K562 (cell line): ENCODE results near the gene HAVCR1. TPM values are rescaled to one million over a fixed set of nuclear protein-coding genes. Genes with fewer than 3 reads are reported as not detected.

ENCODE experiments used
- ATAC-seq: fragments of 200-7000 bp; cut with Tn5 transposase; 3 replicates; pipeline ENCODE4 v1.9.1; 2020; ENCODE audit warnings: moderate library complexity
- BruUV-seq: library from RNA; stranded (reverse); fragments of 400-500 nt; replicated peaks from 2 replicates; lab custom pipeline; 2021; lab: Mats Ljungman, UMichigan
- CTCF ChIA-PET: fragments of 300-600 bp; formaldehyde crosslinking; extraction: SDS; loops from one replicate; lab custom pipeline; 2021; ENCODE audit warnings: low intra/inter-chr PET ratio; lab: Yijun Ruan, JAX
- POLR2A ChIA-PET: fragments of 300-600, 350-650 bp; sonication (Branson Sonifier 250); formaldehyde crosslinking; extraction: SDS; loops from one replicate; lab custom pipeline; 2021; ENCODE audit warnings: antibody characterized with exemption, inconsistent platforms; lab: Yijun Ruan, JAX
- DNase-seq, 4 experiments: peaks; one replicate each; pipeline versions ENCODE4 v3.0.0 to v3.0.0-alpha.2; 2011 to 2018; ENCODE audit warnings: low spot score in 3 of 4, mixed read lengths in 3 of 4; ENCODE audit errors: extremely low read depth in 1 of 4
- FAIRE-seq: peaks from 2 replicates; lab custom pipeline; 2011; peaks lifted over from hg19 to GRCh38; lab: Jason Lieb, UNC
- H2AFZ ChIP-seq: 2 replicates; pipeline ENCODE4 v1.6.0; 2011; ENCODE audit warnings: low read depth, low read length, control low read depth, inconsistent platforms
- H3K27ac ChIP-seq: fragments of 200-600 bp; 3 replicates; pipeline ENCODE4 v1.8.0; 2011; ENCODE audit warnings: low read depth, mild to moderate bottlenecking, control low read depth, inconsistent platforms, low read length, moderate library complexity, mixed read lengths; ENCODE audit errors: extremely low read depth
- H3K27me3 ChIP-seq, 2 experiments: fragments of 300-600 bp in 1 of 2; 2 replicates in 1 of 2; 3 replicates in 1 of 2; pipeline versions ENCODE4 v1.6.0 to v1.8.0; 2011; ENCODE audit warnings: inconsistent platforms in 2 of 2, low read length in 2 of 2, mild to moderate bottlenecking in 1 of 2, mixed read lengths in 1 of 2, moderate library complexity in 1 of 2; ENCODE audit not compliant: control insufficient read depth in 2 of 2, insufficient read depth in 2 of 2
- H3K36me3 ChIP-seq: fragments of 300-600 bp; 3 replicates; pipeline ENCODE4 v1.8.0; 2011; ENCODE audit warnings: mild to moderate bottlenecking, low read length, inconsistent platforms; ENCODE audit not compliant: control insufficient read depth, insufficient read depth
- H3K4me1 ChIP-seq, 2 experiments: fragments of 200-600 bp in 1 of 2; replicated peaks in 1 of 2; 2 replicates in 1 of 2; 3 replicates in 1 of 2; pipeline versions ENCODE4 v1.5.1 to v1.8.0; 2011; ENCODE audit warnings: inconsistent platforms in 2 of 2, low read length in 2 of 2, mild to moderate bottlenecking in 1 of 2, mixed read lengths in 1 of 2, moderate library complexity in 1 of 2; ENCODE audit not compliant: control insufficient read depth in 2 of 2, insufficient read depth in 2 of 2
- H3K4me2 ChIP-seq: 2 replicates; pipeline ENCODE4 v1.6.1; 2011; ENCODE audit warnings: low read length, control low read depth, inconsistent platforms, mixed read lengths; ENCODE audit not compliant: insufficient read depth
- H3K4me3 ChIP-seq: fragments of 200-600 bp; sonication (generic), shearing (Covaris generic); 2 replicates; pipeline ENCODE4 v1.5.1; 2016; ENCODE audit warnings: control low read depth, inconsistent platforms
- H3K79me2 ChIP-seq: fragments of 200-600 bp; 3 replicates; pipeline ENCODE4 v1.8.0; 2011; ENCODE audit warnings: low read length, inconsistent platforms; ENCODE audit not compliant: control insufficient read depth, insufficient read depth
- H3K9ac ChIP-seq, 2 experiments: 2 replicates each; pipeline versions ENCODE4 v1.6.0 to v1.6.1; 2011; ENCODE audit warnings: low read depth in 2 of 2, low read length in 2 of 2, control low read depth in 1 of 2, inconsistent platforms in 1 of 2, mild to moderate bottlenecking in 1 of 2, mixed read lengths in 1 of 2; ENCODE audit not compliant: insufficient read depth in 1 of 2
- H3K9me1 ChIP-seq: one replicate; pipeline ENCODE4 v1.6.0; 2011; ENCODE audit warnings: inconsistent platforms, mild to moderate bottlenecking, low read length, moderate library complexity; ENCODE audit not compliant: control insufficient read depth, insufficient read depth
- H3K9me3 ChIP-seq: replicated peaks from 2 replicates; pipeline ENCODE4 v1.5.1; 2011; ENCODE audit warnings: low read depth, low read length, inconsistent platforms; ENCODE audit not compliant: control insufficient read depth, insufficient read depth
- H4K20me1 ChIP-seq: replicated peaks from 2 replicates; pipeline ENCODE4 v1.6.1; 2011; ENCODE audit warnings: low read length, inconsistent platforms, mixed read lengths; ENCODE audit not compliant: control insufficient read depth, insufficient read depth
- ELF4 ChIP-seq: fragments of 450-650 bp; formaldehyde crosslinking; IDR thresholded peaks from 2 replicates; pipeline ENCODE4 v1.4.0; 2022; ENCODE audit warnings: missing genetic modification characterization
- HMGN3 ChIP-seq: IDR thresholded peaks from 2 replicates; pipeline ENCODE4 v1.6.1; 2011; ENCODE audit warnings: borderline replicate concordance, low read depth, mild to moderate bottlenecking, mixed read lengths, low read length; ENCODE audit not compliant: insufficient read length; ENCODE audit errors: extremely low read depth
- HNRNPK ChIP-seq: fragments of 200-400 bp; formaldehyde crosslinking; IDR thresholded peaks from one replicate; pipeline ENCODE4 v1.6.1; 2018; ENCODE audit warnings: mild to moderate bottlenecking, low read depth, low read length; ENCODE audit not compliant: poor library complexity, severe bottlenecking
- ILK ChIP-seq: fragments of 450-650 bp; IDR thresholded peaks from 2 replicates; pipeline ENCODE4 v1.6.1; 2016; ENCODE audit warnings: missing genetic modification characterization, low read depth, mild to moderate bottlenecking, missing compliant biosample characterization, moderate library complexity, borderline replicate concordance
- MCM3 ChIP-seq: fragments of 450-650 bp; IDR thresholded peaks from 2 replicates; pipeline ENCODE4 v1.6.1; 2016
- NR2C1 ChIP-seq, 2 experiments: fragments of 450-650 bp; IDR thresholded peaks; 2 replicates each; pipeline ENCODE4 v1.6.1; 2017; ENCODE audit warnings: mild to moderate bottlenecking in 2 of 2, antibody characterized with exemption in 1 of 2, inconsistent platforms in 1 of 2, missing compliant biosample characterization in 1 of 2, missing genetic modification characterization in 1 of 2
- STAG1 ChIP-seq: sonication (generic); formaldehyde crosslinking; IDR thresholded peaks from 2 replicates; pipeline ENCODE4 v1.5.0; 2020; ENCODE audit warnings: missing genetic modification reagents, borderline replicate concordance
- TFAM ChIP-seq: fragments of 250-450 bp; sonication (Bioruptor Pico); conservative IDR thresholded peaks from 2 replicates; pipeline ENCODE4 v1.5.0; 2021; ENCODE audit warnings: mild to moderate bottlenecking, moderate library complexity
- ZNF316 ChIP-seq: fragments of 450-650 bp; IDR thresholded peaks from 2 replicates; pipeline ENCODE4 v1.6.1; 2016
- ZNF79 ChIP-seq: fragments of 250-450 bp; sonication (Bioruptor Pico); IDR thresholded peaks from 2 replicates; pipeline ENCODE4 v1.4.0; 2020; ENCODE audit warnings: low read depth, mild to moderate bottlenecking, moderate library complexity
- ZSCAN32 ChIP-seq: fragments of 450-650 bp; formaldehyde crosslinking; IDR thresholded peaks from 2 replicates; pipeline ENCODE4 v1.4.0; 2020; ENCODE audit warnings: mild to moderate bottlenecking, moderate library complexity
- in situ Hi-C: fragments of 300-500 bp; cut with MboI; formaldehyde crosslinking; loops from 4 replicates; pipeline ENCODE4 v1.15.0; 2018; ENCODE audit warnings: inconsistent platforms, mixed read lengths
- intact Hi-C: fragments of 100-400 bp; cut with micrococcal nuclease; formaldehyde crosslinking; loops from 2 replicates; pipeline ENCODE4 v1.14.2; 2022
- polyA plus RNA-seq, 8 experiments: library from polyadenylated mRNA; depleted of rRNA in 4 of 8; stranded (reverse) in 5 of 8; unstranded in 3 of 8; fragments of >200 nt; fragmentation: Nextera tagmentation in 2 of 8; fragmentation: Illumina TruSeq in 1 of 8; extraction: Ambion mirVana in 2 of 8; extraction: Trizol in 1 of 8; gene quantifications; 2 replicates each; pipeline versions ENCODE4 v1.2.1 to v1.2.3, GENCODE V29; 2011 to 2014; ENCODE audit warnings: inconsistent platforms in 1 of 8, missing spikeins in 1 of 8
- total RNA-seq, 7 experiments: library from RNA; depleted of rRNA in 6 of 7; stranded (reverse); fragments of >200 nt in 6 of 7; fragmentation: Illumina TruSeq in 2 of 7; extraction: Trizol in 2 of 7; gene quantifications; 2 replicates each; pipeline versions ENCODE4 v1.2.1 to v1.2.3, GENCODE V29; 2011 to 2021; ENCODE audit warnings: low replicate concordance in 1 of 7
- TF ChIP-seq, protein P1 (sequence below): sonication (generic); formaldehyde crosslinking; IDR thresholded peaks from 2 replicates; pipeline ENCODE4 v1.8.1; 2022; ENCODE audit warnings: missing genetic modification reagents
- TF ChIP-seq, protein P2 (sequence below): conservative IDR thresholded peaks from 2 replicates; pipeline ENCODE4 v1.6.1; 2011; ENCODE audit warnings: low read depth, mild to moderate bottlenecking, low read length; ENCODE audit not compliant: control insufficient read depth

HAVCR1 gene
- total and polyA plus RNA-seq, 9 of the 15 experiments (the other 6 are each of a cell fraction or from before 2014, with no cell fraction given): 0.04 TPM; not detected in 8

DNA sequence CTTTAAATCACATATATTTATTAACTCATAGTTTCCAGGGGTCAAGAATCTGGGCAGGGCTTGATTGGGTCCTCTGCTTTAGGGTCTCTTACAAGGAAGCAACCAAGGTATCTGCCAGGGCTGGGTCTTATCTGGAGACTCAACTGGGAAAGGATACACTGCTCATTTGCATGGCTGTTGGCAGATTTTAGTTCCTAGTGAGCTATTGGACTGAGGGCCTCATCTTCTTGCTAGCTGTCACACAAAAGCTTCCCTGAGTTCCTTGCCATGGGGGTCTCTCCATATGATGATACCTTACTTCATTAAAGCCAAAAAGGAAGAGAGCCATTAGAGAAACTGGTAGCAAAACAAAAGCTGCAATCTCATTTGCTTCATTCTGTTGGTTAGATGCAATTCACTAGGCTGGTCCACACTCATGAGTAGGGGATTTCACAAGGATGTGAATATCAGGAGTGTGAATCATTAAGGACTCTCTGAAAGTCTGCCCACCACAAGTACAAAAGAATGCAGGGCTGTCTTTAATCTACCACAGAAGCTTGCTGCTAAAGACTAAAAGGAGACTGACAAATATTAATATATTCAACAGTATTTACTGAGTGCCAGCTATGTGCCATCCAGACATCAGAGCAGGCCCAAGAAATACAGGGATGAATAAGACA, 53.9 kb downstream of the HAVCR1 start:
- H3K9me1 ChIP-seq: no peaks in the 10 kb centered on the region
- H4K20me1 ChIP-seq: no peaks in the 10 kb centered on the region
- no peak overlapping the region for H3K4me3 ChIP-seq
- H2AFZ ChIP-seq: no peak overlapping the region
- POLR2A ChIA-PET: no interaction called here
- H3K79me2 ChIP-seq: no peaks in the 10 kb centered on the region
- H3K36me3 ChIP-seq: no peaks in the 10 kb centered on the region
- DNase-seq (no peak), FAIRE-seq (no peak), ATAC-seq (no peak)
- H3K4me2 ChIP-seq: no peak overlapping the region
- TF ChIP-seq TFAM (CRISPR knock-in tag) (no peak), HMGN3 (no peak), ZNF316 (no peak), NR2C1 (IDR thresholded peaks at IDR 0.05) (no peak), NR2C1 (tag; IDR thresholded peaks at IDR 0.05) (no peak), ILK (tag) (no peak), ELF4 (CRISPR knock-in tag) (no peak), ZNF79 (CRISPR knock-in tag) (no peak), ZSCAN32 (CRISPR knock-in tag) (no peak), STAG1 (CRISPR knock-in tag) (no peak), MCM3 (no peak), HNRNPK (no peak)
- TF ChIP-seq, protein P1, sequence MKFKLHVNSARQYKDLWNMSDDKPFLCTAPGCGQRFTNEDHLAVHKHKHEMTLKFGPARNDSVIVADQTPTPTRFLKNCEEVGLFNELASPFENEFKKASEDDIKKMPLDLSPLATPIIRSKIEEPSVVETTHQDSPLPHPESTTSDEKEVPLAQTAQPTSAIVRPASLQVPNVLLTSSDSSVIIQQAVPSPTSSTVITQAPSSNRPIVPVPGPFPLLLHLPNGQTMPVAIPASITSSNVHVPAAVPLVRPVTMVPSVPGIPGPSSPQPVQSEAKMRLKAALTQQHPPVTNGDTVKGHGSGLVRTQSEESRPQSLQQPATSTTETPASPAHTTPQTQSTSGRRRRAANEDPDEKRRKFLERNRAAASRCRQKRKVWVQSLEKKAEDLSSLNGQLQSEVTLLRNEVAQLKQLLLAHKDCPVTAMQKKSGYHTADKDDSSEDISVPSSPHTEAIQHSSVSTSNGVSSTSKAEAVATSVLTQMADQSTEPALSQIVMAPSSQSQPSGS (CRISPR knock-in tag): no peak
- TF ChIP-seq, protein P2, sequence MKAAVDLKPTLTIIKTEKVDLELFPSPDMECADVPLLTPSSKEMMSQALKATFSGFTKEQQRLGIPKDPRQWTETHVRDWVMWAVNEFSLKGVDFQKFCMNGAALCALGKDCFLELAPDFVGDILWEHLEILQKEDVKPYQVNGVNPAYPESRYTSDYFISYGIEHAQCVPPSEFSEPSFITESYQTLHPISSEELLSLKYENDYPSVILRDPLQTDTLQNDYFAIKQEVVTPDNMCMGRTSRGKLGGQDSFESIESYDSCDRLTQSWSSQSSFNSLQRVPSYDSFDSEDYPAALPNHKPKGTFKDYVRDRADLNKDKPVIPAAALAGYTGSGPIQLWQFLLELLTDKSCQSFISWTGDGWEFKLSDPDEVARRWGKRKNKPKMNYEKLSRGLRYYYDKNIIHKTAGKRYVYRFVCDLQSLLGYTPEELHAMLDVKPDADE: no peak
- no peak overlapping the region for H3K27ac ChIP-seq
- BruUV-seq: no TSS peak
- H3K9ac ChIP-seq: no peak overlapping the region
- intact Hi-C loops: no loop called here
- H3K4me1 ChIP-seq: no peaks in the 10 kb centered on the region
- CTCF ChIA-PET: no interaction called here
- in situ Hi-C loops: no loop called here
- no peaks in the 10 kb centered on the region for H3K27me3 ChIP-seq
- no peaks in the 10 kb centered on the region for H3K9me3 ChIP-seq
